A549 (cell line): ENCODE results near the gene RABGAP1L. TPM values are rescaled to one million over a fixed set of nuclear protein-coding genes. Genes with fewer than 3 reads are reported as not detected.

Source experiments
- ATAC-seq, 2 experiments: fragments of 200-7000 bp in 1 of 2; fragments of >200 bp in 1 of 2; cut with Nextera tagmentation in 1 of 2; cut with Tn5 transposase in 1 of 2; 3 replicates each; pipeline versions ENCODE4 v1.8.0 to v1.9.1; 2018 to 2020; ENCODE audit warnings: mild to moderate bottlenecking in 1 of 2, moderate library complexity in 1 of 2
- CTCF ChIA-PET: fragments of 300-600 bp; sonication (Branson Sonifier 250); formaldehyde crosslinking; extraction: SDS; loops from one replicate; lab custom pipeline; 2021; ENCODE audit warnings: antibody characterized with exemption, inconsistent platforms; lab: Yijun Ruan, JAX
- POLR2A ChIA-PET: fragments of 350-600 bp; formaldehyde crosslinking; extraction: SDS; loops from one replicate; lab custom pipeline; 2021; ENCODE audit warnings: antibody characterized with exemption, inconsistent platforms; lab: Yijun Ruan, JAX
- DNase-seq, 2 experiments: peaks; one replicate each; pipeline versions ENCODE4 v3.0.0 to v3.0.0-alpha.2; 2011 to 2016; ENCODE audit warnings: low read depth in 1 of 2, low spot score in 1 of 2
- FAIRE-seq: peaks from 2 replicates; lab custom pipeline; 2011; peaks lifted over from hg19 to GRCh38; lab: Jason Lieb, UNC
- H3K27ac ChIP-seq, 2 experiments: fragments of >200 bp; sonication (Bioruptor Twin); formaldehyde crosslinking; 3 replicates each; pipeline ENCODE4 v1.5.1; 2016 to 2017
- H3K4me1 ChIP-seq: fragments of >200 bp; sonication (Bioruptor Twin); formaldehyde crosslinking; 3 replicates; pipeline ENCODE4 v1.6.1; 2016
- H3K4me2 ChIP-seq: fragments of >200 bp; sonication (Bioruptor Twin); formaldehyde crosslinking; 3 replicates; pipeline ENCODE4 v1.6.1; 2016
- H3K4me3 ChIP-seq: fragments of >200 bp; sonication (Bioruptor Twin); formaldehyde crosslinking; 3 replicates; pipeline ENCODE4 v1.5.1; 2016
- H3K9me3 ChIP-seq: fragments of >200 bp; sonication (Bioruptor Twin); formaldehyde crosslinking; 3 replicates; pipeline ENCODE4 v1.6.1; 2016
- ATOH8 ChIP-seq: fragments of 250-450 bp; sonication (Bioruptor Pico); IDR thresholded peaks from 2 replicates; pipeline ENCODE4 v1.5.0; 2020; ENCODE audit warnings: low read depth, mild to moderate bottlenecking, moderate library complexity
- BHLHE40 ChIP-seq: IDR thresholded peaks from 2 replicates; pipeline ENCODE4 v1.6.1; 2012; ENCODE audit warnings: low read depth, low read length, inconsistent platforms
- CHD2 ChIP-seq: fragments of 150-350 bp; IDR thresholded peaks from 2 replicates; pipeline ENCODE4 v1.6.1; 2014; ENCODE audit warnings: low read length; ENCODE audit not compliant: partially characterized antibody
- CHD4 ChIP-seq: fragments of 200-600 bp; sonication (generic); IDR thresholded peaks from 2 replicates; pipeline ENCODE4 v1.6.1; 2016; ENCODE audit warnings: antibody characterized with exemption, mild to moderate bottlenecking, borderline replicate concordance
- FOXS1 ChIP-seq: fragments of 250-450 bp; sonication (Bioruptor Pico); IDR thresholded peaks from 2 replicates; pipeline ENCODE4 v1.5.0; 2020; ENCODE audit warnings: mild to moderate bottlenecking, moderate library complexity
- GATA3 ChIP-seq: IDR thresholded peaks from 2 replicates; pipeline ENCODE4 v1.6.1; 2012; ENCODE audit warnings: borderline replicate concordance
- HES2 ChIP-seq: fragments of >200 bp; sonication (Bioruptor Twin); formaldehyde crosslinking; IDR thresholded peaks from 2 replicates; pipeline ENCODE4 v1.6.1; 2016
- JUNB ChIP-seq: fragments of >200 bp; sonication (Bioruptor Twin); formaldehyde crosslinking; IDR thresholded peaks from 2 replicates; pipeline ENCODE4 v1.6.1; 2016
- MAX ChIP-seq: IDR thresholded peaks from 2 replicates; pipeline ENCODE4 v1.6.1; 2012
- MYC ChIP-seq: IDR thresholded peaks from 2 replicates; pipeline ENCODE4 v1.6.1; 2012; ENCODE audit warnings: mild to moderate bottlenecking, inconsistent platforms, low read length, improper control_type of control experiment, borderline replicate concordance
- NFE2L2 ChIP-seq: fragments of 150-350 bp; conservative IDR thresholded peaks from 2 replicates; pipeline ENCODE4 v1.6.1; 2014; ENCODE audit warnings: low read length
- NPAS2 ChIP-seq: fragments of 250-450 bp; sonication (Bioruptor Pico); IDR thresholded peaks from 2 replicates; pipeline ENCODE4 v1.8.0; 2022; ENCODE audit warnings: mild to moderate bottlenecking, moderate library complexity, borderline replicate concordance
- NR3C1 ChIP-seq: fragments of >200 bp; sonication (Bioruptor Twin); formaldehyde crosslinking; IDR thresholded peaks from 3 replicates; pipeline ENCODE4 v1.6.1; 2017
- PBX3 ChIP-seq: IDR thresholded peaks from 2 replicates; pipeline ENCODE4 v1.6.1; 2012
- POLR2A ChIP-seq: IDR thresholded peaks from 2 replicates; pipeline ENCODE4 v1.6.1; 2012; ENCODE audit warnings: mild to moderate bottlenecking, low read length
- POLR2AphosphoS2 ChIP-seq: conservative IDR thresholded peaks from 2 replicates; pipeline ENCODE4 v1.6.1; 2012; ENCODE audit warnings: low read length, improper control_type of control experiment, inconsistent platforms
- REST ChIP-seq: fragments of 200-600 bp; sonication (generic); IDR thresholded peaks from 2 replicates; pipeline ENCODE4 v1.6.1; 2016; ENCODE audit warnings: antibody characterized with exemption, mild to moderate bottlenecking, moderate library complexity
- RNF2 ChIP-seq: fragments of 200-600 bp; sonication (generic); IDR thresholded peaks from 2 replicates; pipeline ENCODE4 v1.6.1; 2016; ENCODE audit warnings: low read depth, mild to moderate bottlenecking, antibody characterized with exemption, moderate library complexity, borderline replicate concordance
- SREBF2 ChIP-seq: fragments of 450-650 bp; IDR thresholded peaks from 2 replicates; pipeline ENCODE4 v1.6.1; 2014; ENCODE audit warnings: mild to moderate bottlenecking, moderate library complexity
- ZC3H11A ChIP-seq: fragments of 450-650 bp; IDR thresholded peaks from 2 replicates; pipeline ENCODE4 v1.6.1; 2014; ENCODE audit warnings: antibody characterized with exemption, mild to moderate bottlenecking
- ZFP36 ChIP-seq: fragments of 450-650 bp; IDR thresholded peaks from 2 replicates; pipeline ENCODE4 v1.6.1; 2014; ENCODE audit warnings: borderline replicate concordance; ENCODE audit not compliant: partially characterized antibody
- WGBS: methylation state at CpG from one replicate; pipeline ENCODE4 v1.1.6; 2017; ENCODE audit errors: missing lambda C conversion rate; 5-methylcytosine and 5-hydroxymethylcytosine counted together
- polyA plus RNA-seq, 4 experiments: library from polyadenylated mRNA; depleted of rRNA in 3 of 4; stranded (reverse); fragments of >200 nt; fragmentation: RNase III in 1 of 4; extraction: RNeasy Plus Mini Kit Qiagen cat#74134 plus additional on column Dnase treatment in 1 of 4; gene quantifications; 2 replicates in 3 of 4; 3 replicates in 1 of 4; pipeline ENCODE4 v1.2.3, GENCODE V29; 2011 to 2017

Gene RABGAP1L
- polyA plus RNA-seq, 2 of the 4 experiments (the other 2 are of a cell fraction), result 8.2 to 18.6 TPM

GRCh38 chr1:174788981-174789380, 629.7 kb downstream of the RABGAP1L start:
- H3K9me3 ChIP-seq, result no peaks in the 10 kb centered on the region
- peak in 1 of 2 experiments; percentile 44; a peak in 1 of 6 replicates for ATAC-seq
- 59% methylated on average over 1 of the region's 1 CpG for whole genome bisulfite sequencing
- peak overlapping the region; percentile 47 for H3K4me2 ChIP-seq
- no peak overlapping the region for H3K4me3 ChIP-seq
- no peak for DNase-seq
- CTCF ChIA-PET, result interaction anchor here (1.2 kb wide), 1 partner anchor 190 kb away, joined by 4 read pairs; no protein-coding TSS in a partner anchor
- peak overlapping the region in 1 of 2 experiments; percentile 47; a peak in 1 of 6 replicates for H3K27ac ChIP-seq
- no peak for TF ChIP-seq ZC3H11A
- no peak for TF ChIP-seq MYC
- TF ChIP-seq, all 56 proteins: peak for 0
- POLR2A ChIA-PET, result interaction anchor here (0.9 kb wide), 1 partner anchor 210 kb away, joined by 3 read pairs; the partner anchor contains the start of gene CACYBP
- H3K4me1 ChIP-seq, result peaks cover 9% of the 10 kb centered on the region; the same call in 2 of the 3 replicates
- FAIRE-seq, result no peak

- DNase-seq (no peak), FAIRE-seq (no peak), ATAC-seq (peak in 1 of 2 experiments; percentile 56; a peak in 2 of 6 replicates)
- peak overlapping the region; percentile 47 for H3K4me2 ChIP-seq
- ChIA-PET CTCF (interaction anchor here (1.1 kb wide), 1 partner anchor 196 kb away, joined by 3 read pairs; no protein-coding TSS in a partner anchor), POLR2A (interaction anchor here (0.9 to 1.0 kb wide), 2 partner anchors 210 kb away, joined by 3 read pairs; partner anchors contain the start of gene CACYBP)
- H3K4me1 ChIP-seq, result peaks cover 9% of the 10 kb centered on the region; the same call in 2 of the 3 replicates
- TF ChIP-seq MAX (no peak), PBX3 (no peak), NPAS2 (no peak), FOXS1 (CRISPR knock-in tag) (no peak), HES2 (no peak), CHD4 (no peak), SREBF2 (no peak), BHLHE40 (no peak), GATA3 (no peak), RNF2 (no peak), REST (no peak), NR3C1 (no peak), JUNB (no peak), ATOH8 (CRISPR knock-in tag) (no peak), NFE2L2 (no peak), POLR2AphosphoS2 (no peak), ZFP36 (no peak), CHD2 (no peak), ZC3H11A (no peak), POLR2A (no peak)
- no peaks in the 10 kb centered on the region for H3K9me3 ChIP-seq
- H3K4me3 ChIP-seq, result no peak overlapping the region
- peak overlapping the region in 1 of 2 experiments; percentile 43; a peak in 1 of 6 replicates for H3K27ac ChIP-seq
- 54% methylated on average over 1 of the region's 1 CpG for WGBS
Measured at GRCh38 chr1:174789399-174789798, 630.1 kb downstream of the RABGAP1L start.
